D341Med (cell line): ENCODE results near the gene EMILIN1.
A peak's percentile ranks its signal among the peaks of the same experiment; 100 is the strongest.

Experiments used
- DNase-seq: peaks from one replicate; pipeline ENCODE4 v3.0.0; 2012; ENCODE audit warnings: low spot score

EMILIN1 gene

DNA sequence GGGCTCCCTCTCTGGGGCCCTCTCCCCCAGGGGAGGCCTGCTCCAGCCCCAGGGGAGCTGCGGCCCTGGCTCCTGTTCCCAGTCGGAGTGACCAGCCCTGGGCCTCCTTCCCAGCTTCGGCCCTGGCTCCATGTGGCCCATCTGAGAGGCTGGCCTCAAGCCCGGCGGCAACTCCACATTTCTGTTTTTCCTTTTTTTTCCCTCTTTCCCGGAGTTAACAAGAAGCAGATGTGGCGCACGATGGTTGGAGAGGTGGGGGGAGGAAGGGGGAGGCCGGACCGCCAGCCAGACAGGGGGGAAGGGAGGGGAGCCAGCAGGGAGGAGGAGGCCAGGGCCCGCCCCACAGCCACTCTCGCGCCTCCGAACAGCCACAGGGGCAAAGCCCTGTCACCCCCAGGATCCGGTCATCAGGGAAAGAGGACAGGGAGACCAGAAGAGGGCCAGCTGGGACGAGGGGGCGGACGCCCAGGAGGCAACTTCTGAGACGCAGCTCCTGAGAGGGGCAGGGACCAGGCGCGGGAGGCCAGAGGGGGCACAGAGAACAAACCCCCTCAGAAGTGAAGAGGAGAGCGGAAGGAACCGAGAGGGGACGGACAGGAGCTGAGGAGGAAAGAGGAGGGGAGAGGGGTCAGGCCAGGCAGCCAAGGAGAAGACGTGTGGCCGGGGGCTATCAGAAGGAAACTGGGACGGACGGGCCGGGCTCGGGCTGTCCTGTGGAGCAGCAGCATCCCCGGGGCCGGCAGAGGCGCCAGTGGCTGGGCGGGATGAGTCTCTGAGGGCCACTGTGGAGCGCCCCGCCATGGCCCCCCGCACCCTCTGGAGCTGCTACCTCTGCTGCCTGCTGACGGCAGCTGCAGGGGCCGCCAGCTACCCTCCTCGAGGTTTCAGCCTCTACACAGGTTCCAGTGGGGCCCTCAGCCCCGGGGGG is at the start of gene EMILIN1:
EMILIN1 (plus strand) TSS at position 349 of the 928 bp plus-strand sequence; CDS start at position 800, 451 bp downstream.
- no peak for DNase-seq

GRCh38 chr2:27029051-27029450 is 49.4 kb upstream of the EMILIN1 start:
- no peak for DNase-seq

DNA sequence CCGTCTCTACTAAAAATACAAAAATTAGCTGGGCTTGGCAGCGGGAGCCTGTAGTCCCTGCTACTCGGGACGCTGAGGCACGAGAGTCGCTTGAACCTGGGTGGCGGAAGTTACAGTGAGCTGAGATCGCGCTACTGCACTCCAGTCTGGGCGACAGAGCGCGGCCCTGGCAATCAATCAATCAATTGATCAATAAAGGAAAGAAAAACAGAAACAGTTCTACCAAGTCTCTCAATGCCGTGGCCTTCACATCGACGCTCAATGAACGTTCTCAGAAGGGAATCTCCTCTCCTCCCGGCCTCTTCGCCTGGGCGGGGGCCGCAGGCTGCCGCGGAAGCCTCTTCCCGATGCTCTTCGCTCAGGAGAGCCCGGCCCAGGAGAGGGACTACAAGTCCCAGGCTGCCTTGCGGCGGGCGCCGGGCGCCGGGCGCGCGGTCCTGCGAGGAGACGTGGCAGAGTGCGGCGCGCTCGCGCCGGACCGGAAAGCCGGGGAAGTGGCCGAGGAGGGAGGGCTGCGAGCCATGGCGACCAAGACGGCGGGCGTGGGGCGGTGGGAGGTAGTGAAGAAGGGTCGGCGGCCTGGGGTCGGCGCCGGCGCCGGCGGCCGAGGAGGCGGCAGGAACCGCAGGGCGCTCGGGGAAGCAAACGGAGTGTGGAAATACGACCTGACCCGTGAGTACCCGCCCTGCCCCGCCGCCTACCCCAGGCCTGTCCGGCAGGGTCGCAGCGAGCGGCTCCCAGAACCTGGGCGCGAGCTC is 45.7 kb upstream of the EMILIN1 start, which contains the start of gene TMEM214:
TMEM214 (plus strand) TSS at position 471 of the 758 bp plus-strand sequence; CDS start at position 522, 51 bp downstream.
- DNase-seq: peak; percentile 95

DNA sequence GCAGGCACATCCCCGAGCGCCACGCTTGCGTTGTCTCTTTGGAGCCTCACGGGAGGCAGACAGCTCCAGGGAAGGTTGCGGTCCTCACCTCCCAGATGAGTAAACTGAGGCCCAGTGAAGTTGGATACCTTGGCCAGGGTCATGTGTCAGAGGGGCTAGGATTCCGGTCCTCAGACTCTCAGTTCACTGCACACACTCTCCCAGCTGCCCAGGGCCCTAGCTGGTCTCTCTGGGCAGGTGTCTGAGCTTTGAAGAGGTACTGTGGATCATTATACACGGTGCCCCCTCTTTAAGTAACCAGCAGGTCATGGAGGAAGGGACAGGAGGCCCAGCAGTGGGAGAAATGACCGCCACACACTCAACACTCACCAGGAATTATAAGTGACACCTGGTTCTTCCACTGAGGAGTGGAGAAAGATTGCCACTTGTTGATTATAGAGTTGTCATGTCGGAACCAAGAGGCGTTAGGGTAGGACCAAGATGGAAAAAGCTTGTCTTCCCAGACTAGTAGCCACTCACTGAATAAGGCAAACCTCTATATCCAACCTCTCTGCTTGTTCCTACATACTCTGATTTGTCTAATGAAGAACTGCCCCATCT is 45.1 kb upstream of the EMILIN1 start:
- DNase-seq: no peak

DNA sequence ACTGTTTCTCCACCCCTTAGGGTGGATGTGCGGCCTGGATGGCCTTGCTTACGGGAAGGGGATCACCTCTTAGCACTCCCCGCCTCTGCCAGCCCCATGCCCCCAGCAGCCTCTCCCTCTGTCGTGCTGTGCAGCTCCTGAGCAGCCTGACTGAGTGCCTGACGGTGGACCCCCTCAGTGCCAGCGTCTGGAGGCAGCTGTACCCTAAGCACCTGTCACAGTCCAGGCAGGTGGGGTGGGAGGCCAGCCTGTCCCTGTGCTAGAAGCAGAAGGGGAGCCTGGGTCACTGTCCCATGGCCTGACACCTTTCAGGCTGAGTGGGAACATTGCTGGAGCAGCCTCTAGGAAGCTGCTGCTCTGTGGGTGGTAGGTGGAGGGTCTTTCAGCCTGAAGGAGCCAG is 40.4 kb upstream of the EMILIN1 start:
- DNase-seq: no peak

DNA sequence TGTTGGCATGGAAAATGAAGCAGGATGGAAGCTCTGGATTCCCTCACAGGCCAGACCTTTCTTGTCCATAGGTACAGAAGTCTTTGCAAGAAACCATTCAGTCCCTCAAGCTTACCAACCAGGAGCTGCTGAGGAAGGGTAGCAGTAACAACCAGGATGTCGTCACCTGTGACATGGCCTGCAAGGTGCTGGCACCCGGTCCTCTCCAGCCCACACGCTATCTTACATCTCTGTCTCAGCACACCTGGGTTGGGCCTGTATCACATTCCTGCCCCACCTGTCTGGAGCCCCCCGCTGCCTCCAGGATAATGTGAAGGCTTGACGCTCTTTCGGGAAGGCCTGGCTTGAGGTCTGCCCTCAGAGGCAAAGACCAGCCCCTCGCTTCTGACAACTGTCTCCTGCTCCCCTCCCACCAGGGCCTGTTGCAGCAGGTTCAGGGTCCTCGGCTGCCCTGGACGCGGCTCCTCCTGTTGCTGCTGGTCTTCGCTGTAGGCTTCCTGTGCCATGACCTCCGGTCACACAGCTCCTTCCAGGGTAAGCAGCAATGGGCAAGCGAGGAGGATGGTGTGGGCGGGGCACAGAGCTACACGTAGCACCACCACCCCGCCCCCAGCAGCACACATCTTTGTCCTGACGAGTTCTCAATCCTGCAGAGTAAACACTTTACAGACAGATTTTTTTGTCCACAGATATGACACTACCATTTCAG is 39.6 kb upstream of the EMILIN1 start:
- DNase-seq: no peak

DNA sequence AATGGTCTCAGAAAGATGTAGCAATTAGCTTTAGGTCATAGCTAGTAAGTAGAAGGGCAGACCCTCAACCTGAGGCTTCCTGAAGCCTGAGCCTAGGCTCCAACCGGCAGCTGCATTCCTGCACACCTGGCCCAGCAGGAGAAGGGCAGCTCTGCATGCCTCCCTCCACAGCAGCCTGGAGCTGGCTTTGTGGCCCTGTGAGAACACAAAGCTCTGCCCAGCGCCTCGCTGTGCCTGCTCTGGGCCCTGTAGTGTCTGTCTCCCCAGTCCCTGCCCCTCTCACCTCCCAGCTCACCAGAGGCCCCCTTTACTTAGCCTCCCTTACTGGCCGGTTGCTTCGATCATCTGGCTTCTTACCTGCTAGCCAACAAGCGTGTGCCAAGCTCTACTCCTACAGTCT is 39.0 kb upstream of the EMILIN1 start:
- DNase-seq: no peak

- no peak for DNase-seq
These were observed 38.5 kb upstream of the EMILIN1 start for GRCh38 chr2:27039871-27040270.

DNA sequence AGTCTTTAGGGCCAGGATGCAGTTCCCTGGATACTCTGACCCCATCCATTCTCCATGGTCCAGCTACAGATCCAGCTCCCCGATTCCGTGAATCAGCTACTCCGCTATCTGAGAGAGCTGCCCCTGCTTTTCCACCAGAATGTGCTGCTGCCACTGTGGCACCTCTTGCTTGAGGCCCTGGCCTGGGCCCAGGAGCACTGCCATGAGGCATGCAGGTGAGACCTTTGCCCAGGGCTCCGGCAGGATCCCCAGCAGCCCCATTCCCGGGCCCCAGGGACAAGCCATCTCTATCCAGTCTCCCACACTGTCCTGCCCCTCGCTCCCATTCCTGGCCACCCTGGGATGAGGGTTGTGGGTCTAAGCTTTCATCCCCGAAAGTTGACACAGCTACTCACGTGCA is 38.1 kb upstream of the EMILIN1 start:
- no peak for DNase-seq

DNA sequence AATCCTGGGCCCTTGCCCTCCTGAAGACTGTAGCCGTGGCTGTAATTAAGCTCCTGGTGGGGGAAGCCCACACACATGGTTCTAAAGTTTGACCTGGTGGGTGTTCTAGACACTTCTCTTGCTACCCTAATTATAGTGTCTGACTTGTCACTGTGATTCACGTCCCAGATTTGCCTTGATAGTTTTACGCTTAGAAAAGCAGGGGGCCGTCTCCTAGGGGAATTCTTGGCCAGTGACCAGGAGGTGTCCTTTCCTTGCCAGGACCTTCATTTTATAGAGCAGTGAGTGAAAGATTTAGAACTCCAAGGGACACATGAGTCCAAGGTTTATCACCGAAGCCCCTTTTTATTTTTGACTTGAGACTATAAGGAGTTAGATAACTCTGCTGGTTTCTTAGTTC is 36.7 kb upstream of the EMILIN1 start:
- DNase-seq: no peak

DNA sequence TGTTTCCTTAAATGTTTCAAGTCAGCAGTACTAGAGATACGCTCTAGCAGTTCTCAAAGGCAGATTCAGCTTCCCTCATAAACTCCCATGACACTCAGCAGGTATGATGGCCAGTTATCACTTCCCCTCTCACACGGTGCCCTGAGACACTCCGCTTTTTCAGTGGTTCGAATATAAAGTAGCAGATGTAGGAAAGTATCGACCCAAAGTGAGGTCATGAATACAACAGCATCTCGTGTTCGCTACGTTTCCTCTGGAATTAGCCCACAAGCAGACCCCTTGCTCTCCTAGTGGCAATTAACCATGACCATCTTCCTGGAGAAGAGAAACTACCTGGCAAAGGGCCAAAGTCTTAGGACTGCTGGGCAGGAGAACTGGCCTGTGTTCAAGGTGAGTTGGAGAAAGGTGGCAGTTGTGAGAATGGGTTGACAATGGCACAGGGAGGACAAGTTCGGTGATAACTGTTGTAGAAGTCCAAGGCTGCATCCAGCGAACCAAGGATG is 36.2 kb upstream of the EMILIN1 start:
- no peak for DNase-seq

GRCh38 chr2:27042985-27043634 is 35.3 kb upstream of the EMILIN1 start:
- DNase-seq: no peak

GRCh38 chr2:27049422-27050280 is 28.8 kb upstream of the EMILIN1 start:
- peak; percentile 78 for DNase-seq

DNA sequence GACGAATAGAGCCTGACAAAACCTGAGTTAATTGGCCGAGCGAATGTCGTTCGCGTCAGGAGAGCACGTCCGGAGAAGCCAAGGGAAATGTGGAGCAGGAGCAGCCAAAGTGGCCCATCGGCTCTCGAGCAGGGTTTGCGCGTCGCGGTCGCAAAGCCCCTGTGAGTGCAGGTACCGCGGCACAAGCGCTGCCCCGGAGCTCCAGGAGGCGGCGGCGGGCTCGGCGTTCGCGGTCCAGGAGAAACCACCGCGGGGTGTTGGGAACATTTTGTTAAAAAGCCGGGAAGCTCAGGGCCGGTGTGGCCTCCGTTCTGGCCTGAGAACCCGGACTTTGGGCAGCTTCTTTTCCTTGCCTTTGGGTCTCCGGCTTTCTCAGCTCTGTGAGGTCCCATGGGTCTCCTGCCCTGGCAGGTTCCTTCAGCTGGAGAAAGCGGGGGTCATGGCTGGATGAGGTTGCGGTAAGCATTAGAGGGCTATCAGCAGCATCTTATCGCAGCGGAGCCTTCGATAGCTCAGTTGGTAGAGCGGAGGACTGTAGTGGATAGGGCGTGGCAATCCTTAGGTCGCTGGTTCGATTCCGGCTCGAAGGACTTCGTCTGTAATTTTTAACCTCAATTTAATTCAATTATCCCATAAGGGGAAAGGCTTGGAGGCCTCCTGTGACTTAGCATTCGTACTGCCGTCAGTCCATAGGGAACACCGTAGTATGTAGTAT is 28.0 kb upstream of the EMILIN1 start:
- DNase-seq: peak; percentile 88

GRCh38 chr2:27050996-27051901 is 27.2 kb upstream of the EMILIN1 start, which contains the start of gene AGBL5:
TSS of gene AGBL5 (plus strand) at chr2:27051668. CDS start at chr2:27052959, 1,291 bp downstream.
- peak; percentile 98 for DNase-seq

- no peak for DNase-seq
These were observed 26.3 kb upstream of the EMILIN1 start for GRCh38 chr2:27051902-27052645.

DNA sequence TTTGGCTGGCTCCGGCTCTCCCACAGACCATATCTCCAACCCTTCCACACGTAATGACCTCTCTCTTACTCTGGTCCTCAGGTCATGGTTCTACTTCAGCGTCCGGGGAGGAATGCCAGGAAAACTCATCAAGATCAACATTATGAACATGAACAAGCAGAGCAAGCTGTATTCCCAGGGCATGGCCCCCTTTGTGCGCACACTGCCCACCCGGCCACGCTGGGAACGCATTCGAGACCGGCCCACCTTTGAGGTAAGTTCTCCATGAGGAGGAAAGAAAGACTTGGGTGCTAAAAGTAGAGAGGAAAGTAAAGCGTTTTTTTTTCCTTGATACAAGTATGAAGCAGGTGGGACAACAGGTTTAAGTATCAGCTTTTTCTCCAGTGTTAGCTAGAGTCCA is 25.1 kb upstream of the EMILIN1 start:
- no peak for DNase-seq

GRCh38 chr2:27053776-27054175 is 24.6 kb upstream of the EMILIN1 start:
- no peak for DNase-seq
